Erythroblast (primary cell): Measurements from ENCODE around the gene ZBTB38.

Experiments used
- GATA1 ChIP-seq: IDR thresholded peaks from 2 replicates; pipeline ENCODE4 v1.6.1; 2011; ENCODE audit warnings: low read depth, mild to moderate bottlenecking, control low read depth, low read length, moderate library complexity
- POLR2A ChIP-seq: IDR thresholded peaks from 2 replicates; pipeline ENCODE4 v1.6.1; 2011; ENCODE audit warnings: mild to moderate bottlenecking, low read length

DNA sequence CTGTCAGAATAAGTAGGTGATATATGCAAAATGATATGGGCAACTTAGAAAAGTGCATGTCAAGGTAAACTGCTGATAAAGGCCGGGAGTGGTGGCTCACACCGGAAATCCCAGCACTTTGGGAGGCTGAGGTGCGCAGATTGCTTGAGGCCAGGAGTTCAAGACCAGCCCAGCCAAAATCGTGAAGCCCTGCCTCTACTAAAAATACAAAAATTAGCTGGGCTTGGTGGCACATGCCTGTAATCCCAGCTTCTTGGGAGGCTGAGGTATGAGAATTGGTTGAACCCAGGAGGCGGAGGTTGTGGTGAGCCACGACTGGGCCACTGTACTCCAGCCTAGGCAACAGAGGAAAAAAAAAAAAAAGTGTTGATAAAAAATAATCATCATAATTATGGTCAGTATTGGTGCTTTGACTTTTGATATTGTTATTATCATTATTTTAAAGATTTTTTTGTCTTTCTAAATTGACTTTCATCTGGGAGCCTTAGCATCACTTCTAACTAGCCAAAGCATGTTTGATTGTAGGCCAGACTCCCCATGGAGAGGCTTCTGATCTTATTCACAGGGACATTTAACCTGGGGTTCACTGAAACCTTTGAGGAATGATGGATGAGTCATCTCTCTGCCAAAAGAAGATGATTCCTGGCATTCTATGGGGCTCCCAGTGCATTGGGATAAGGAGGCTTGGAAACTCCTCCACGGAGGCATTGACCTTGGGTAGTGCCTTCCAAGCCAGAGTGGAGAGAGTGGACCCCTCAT, 5.6 kb downstream of the ZBTB38 start:
- no peak for TF ChIP-seq POLR2A
- TF ChIP-seq GATA1: no peak
